GM19395 (cell line): ENCODE results near the gene MAST4.

Experiments
- ATAC-seq: cut with Tn5 transposase; IDR thresholded peaks from one replicate; pipeline ENCODE4 v1.9.1; 2021; ENCODE audit warnings: mild to moderate bottlenecking, moderate library complexity; ENCODE audit not compliant: unreplicated experiment

The MAST4 gene

GRCh38 chr5:67194166-67194565 lies 598.0 kb downstream of the MAST4 start:
- ATAC-seq: no peak

- peak; percentile 37 for ATAC-seq
Measured at GRCh38 chr5:67195406-67196275, 599.4 kb downstream of the MAST4 start.

- ATAC-seq: peak; percentile 32
Measured at GRCh38 chr5:67196537-67197059, 600.4 kb downstream of the MAST4 start, which contains the start of gene CD180. Gene CD180, minus strand, starts transcription at chr5:67196799. Its CDS starts 158 bp downstream, at chr5:67196641.

- no peak for ATAC-seq
Measured at GRCh38 chr5:67197536-67197935, 601.3 kb downstream of the MAST4 start.

- ATAC-seq: no peak
Measured at GRCh38 chr5:67198917-67199316, 602.7 kb downstream of the MAST4 start.

- no peak for ATAC-seq
Measured at GRCh38 chr5:67199859-67200258, 603.7 kb downstream of the MAST4 start.

GRCh38 chr5:67200809-67201562 lies 604.8 kb downstream of the MAST4 start:
- peak; percentile 19 for ATAC-seq

- peak; percentile 25 for ATAC-seq
Measured at GRCh38 chr5:67201897-67202549, 605.8 kb downstream of the MAST4 start.

GRCh38 chr5:67202828-67203227 lies 606.6 kb downstream of the MAST4 start:
- ATAC-seq: no peak

- ATAC-seq: no peak
Measured at GRCh38 chr5:67203701-67204074, 607.5 kb downstream of the MAST4 start.

GRCh38 chr5:67204821-67205220 lies 608.6 kb downstream of the MAST4 start:
- ATAC-seq: no peak

- no peak for ATAC-seq
Measured at GRCh38 chr5:67205981-67206380, 609.8 kb downstream of the MAST4 start.

GRCh38 chr5:67206461-67206860 lies 610.3 kb downstream of the MAST4 start:
- peak; percentile 43 for ATAC-seq

- peak; percentile 77 for ATAC-seq
Measured at GRCh38 chr5:67206929-67207328, 610.7 kb downstream of the MAST4 start.

GRCh38 chr5:67208403-67208802 lies 612.2 kb downstream of the MAST4 start:
- ATAC-seq: no peak

GRCh38 chr5:67209141-67209771 lies 613.1 kb downstream of the MAST4 start:
- ATAC-seq: peak; percentile 29

- no peak for ATAC-seq
Measured at GRCh38 chr5:67211926-67212325, 615.7 kb downstream of the MAST4 start.

- ATAC-seq: no peak
Measured at GRCh38 chr5:67214036-67214435, 617.8 kb downstream of the MAST4 start.

- ATAC-seq: no peak
Measured at GRCh38 chr5:67214707-67215447, 618.7 kb downstream of the MAST4 start.
